Measurements from ENCODE around the gene MAPK4.

Gene MAPK4

GRCh38 chr18:50678651-50679050, 118.8 kb downstream of the MAPK4 start:
- TF ChIP-seq CTCF (IDR thresholded peaks at IDR 0.05; ENCODE audit: low read depth, low read length), result no peak
- no peak for DNase-seq (ENCODE audit: extremely low read depth, low read depth)

- DNase-seq (ENCODE audit: extremely low read depth, low read depth), result no peak
These were observed 119.2 kb downstream of the MAPK4 start for GRCh38 chr18:50679056-50679455.

GRCh38 chr18:50679656-50680055, 119.8 kb downstream of the MAPK4 start:
- no peak for DNase-seq (ENCODE audit: extremely low read depth, low read depth)
- no peak for TF ChIP-seq CTCF (IDR thresholded peaks at IDR 0.05; ENCODE audit: low read depth, low read length)

More at GRCh38 chr18:50679056-50679455, 119.2 kb downstream of the MAPK4 start:
- no peak for TF ChIP-seq CTCF (IDR thresholded peaks at IDR 0.05; ENCODE audit: low read depth, low read length)

- TF ChIP-seq CTCF (IDR thresholded peaks at IDR 0.05; ENCODE audit: low read depth, low read length), result no peak
- DNase-seq (ENCODE audit: extremely low read depth, low read depth), result no peak
These were observed 121.1 kb downstream of the MAPK4 start for GRCh38 chr18:50680966-50681365.

- no peak for TF ChIP-seq CTCF (IDR thresholded peaks at IDR 0.05; ENCODE audit: low read depth, low read length)
These were observed 123.0 kb downstream of the MAPK4 start for GRCh38 chr18:50682852-50683251.

GRCh38 chr18:50686409-50686808, 126.5 kb downstream of the MAPK4 start:
- no peak for TF ChIP-seq CTCF (IDR thresholded peaks at IDR 0.05; ENCODE audit: low read depth, low read length)
- no peak for DNase-seq (ENCODE audit: extremely low read depth, low read depth)

More at GRCh38 chr18:50682852-50683251, 123.0 kb downstream of the MAPK4 start:
- no peak for DNase-seq (ENCODE audit: extremely low read depth, low read depth)

GRCh38 chr18:50687491-50687890, 127.6 kb downstream of the MAPK4 start:
- no peak for DNase-seq (ENCODE audit: extremely low read depth, low read depth)
- TF ChIP-seq CTCF (IDR thresholded peaks at IDR 0.05; ENCODE audit: low read depth, low read length), result no peak
